Esophagus muscularis mucosa (tissue), 4 donors: Measurements from ENCODE around the gene RAI1. TPM values are rescaled to one million over a fixed set of nuclear protein-coding genes. Genes with fewer than 3 reads are reported as not detected.

ENCODE experiments used
- DNase-seq: peaks from one replicate; pipeline ENCODE4 v3.0.0-alpha.2; 2017; ENCODE audit errors: extremely low spot score
- H3K27ac ChIP-seq, 4 donors: fragments of 200-600 bp; sonication (generic); replicated peaks in 1 of 4; 1 replicate in 3 of 4; 2 replicates in 1 of 4; pipeline ENCODE4 v1.5.1; 2016 to 2019; ENCODE audit warnings: mild to moderate bottlenecking in 1 of 4
- H3K27me3 ChIP-seq, 4 donors: fragments of 200-600 bp; sonication (generic); one replicate each; pipeline versions ENCODE4 v1.5.1 to v1.6.0; 2016 to 2019
- H3K36me3 ChIP-seq, 4 donors: fragments of 200-600 bp; sonication (generic); one replicate each; pipeline ENCODE4 v1.5.1; 2016 to 2019
- H3K4me1 ChIP-seq, 4 donors: fragments of 200-600 bp; sonication (generic); one replicate each; pipeline ENCODE4 v1.5.1; 2016 to 2019
- H3K4me3 ChIP-seq, 4 donors: fragments of 200-600 bp; sonication (generic); 1 replicate in 2 of 4; 2 replicates in 2 of 4; pipeline ENCODE4 v1.5.1; 2016 to 2019; ENCODE audit warnings: mild to moderate bottlenecking in 4 of 4, moderate library complexity in 1 of 4
- H3K9me3 ChIP-seq, 4 donors: fragments of 200-600 bp; sonication (generic); 1 replicate in 3 of 4; 2 replicates in 1 of 4; pipeline ENCODE4 v1.5.1; 2016 to 2019
- CTCF ChIP-seq, 3 experiments: fragments of 200-600 bp in 2 of 3; fragments of 450-650 bp in 1 of 3; sonication (generic) in 2 of 3; IDR thresholded peaks; one replicate each; pipeline ENCODE4 v1.5.1; 2017 to 2019; ENCODE audit warnings: antibody characterized with exemption in 3 of 3, mild to moderate bottlenecking in 2 of 3, moderate library complexity in 1 of 3
- EP300 ChIP-seq: sonication (generic); formaldehyde crosslinking; IDR thresholded peaks from one replicate; pipeline ENCODE4 v1.6.1; 2017; ENCODE audit warnings: antibody characterized with exemption
- POLR2A ChIP-seq: fragments of 450-650 bp; IDR thresholded peaks from one replicate; pipeline ENCODE4 v1.6.1; 2017; ENCODE audit warnings: antibody characterized with exemption, moderate library complexity, mild to moderate bottlenecking, low read depth
- POLR2AphosphoS5 ChIP-seq, 2 donors: sonication (generic); formaldehyde crosslinking; IDR thresholded peaks; one replicate each; pipeline ENCODE4 v1.6.1; 2017; ENCODE audit warnings: antibody characterized with exemption in 2 of 2
- WGBS: methylation state at CpG from one replicate; pipeline ENCODE4 v1.1.5; 2018; 5-methylcytosine and 5-hydroxymethylcytosine counted together
- intact Hi-C: fragments of 100-400 bp; cut with DNase I; formaldehyde crosslinking; loops from one replicate; pipeline ENCODE4 v1.15.1; 2023
- total RNA-seq, 4 donors: library from RNA; depleted of rRNA; stranded (reverse); fragments of >200 nt; gene quantifications; one replicate each; pipeline versions ENCODE4 v1.1.0 to v1.2.1, GENCODE V29; 2016

The RAI1 gene
- total RNA-seq, 4 donors from 2014 or later: 18.7 to 41.3 (median 28.3) TPM

- Histone ChIP-seq H3K36me3 (peaks cover 27 to 66% (median 54%) of the 10 kb centered on the region in 4 donors), H3K27ac (peak overlapping the region in 3 of 4 donors; percentile 44 to 83 (median 59)), H3K27me3 (no peaks in the 10 kb centered on the region), H3K9me3 (no peaks in the 10 kb centered on the region), H3K4me3 (no peak overlapping the region), H3K4me1 (peaks cover 49 to 93% (median 75%) of the 10 kb centered on the region in 4 donors)
- intact Hi-C loops: loop anchor here (5.0 kb wide), 2 partner anchors 109 to 219 kb away; no protein-coding TSS in a partner anchor
- 95% methylated on average over 14 of the region's 25 CpGs for WGBS
- no peak for TF ChIP-seq POLR2AphosphoS5 (IDR thresholded peaks at IDR 0.05)
- TF ChIP-seq EP300: no peak
- no peak for TF ChIP-seq CTCF (IDR thresholded peaks at IDR 0.05)
- no peak for TF ChIP-seq POLR2A
- no peak for DNase-seq
Observed at GRCh38 chr17:17813055-17813724, 131.9 kb downstream of the RAI1 start.

GRCh38 chr17:17813725-17814095 is 132.5 kb downstream of the RAI1 start:
- no peak for TF ChIP-seq POLR2AphosphoS5 (IDR thresholded peaks at IDR 0.05)
- no peak for TF ChIP-seq POLR2A
- TF ChIP-seq EP300: no peak
- TF ChIP-seq CTCF (IDR thresholded peaks at IDR 0.05): no peak
- Histone ChIP-seq H3K4me3 (no peak overlapping the region), H3K27me3 (no peaks in the 10 kb centered on the region), H3K27ac (no peak overlapping the region), H3K9me3 (no peaks in the 10 kb centered on the region), H3K36me3 (peaks cover 27 to 71% (median 59%) of the 10 kb centered on the region in 4 donors), H3K4me1 (peaks cover 49 to 97% (median 79%) of the 10 kb centered on the region in 4 donors)
- intact Hi-C loops: loop anchor here (5.0 kb wide), 2 partner anchors 109 to 219 kb away; no protein-coding TSS in a partner anchor
- WGBS: 58% methylated on average over 2 of the region's 16 CpGs
- no peak for DNase-seq

- no peaks in the 10 kb centered on the region for H3K27me3 ChIP-seq
- WGBS: 74% methylated on average over 10 of the region's 20 CpGs
- peaks cover 50 to 97% (median 77%) of the 10 kb centered on the region in 4 donors for H3K4me1 ChIP-seq
- H3K27ac ChIP-seq: peak overlapping the region in 3 of 4 donors; percentile 45 to 49 (median 47)
- TF ChIP-seq EP300 (no peak), POLR2A (no peak), POLR2AphosphoS5 (IDR thresholded peaks at IDR 0.05) (no peak), CTCF (IDR thresholded peaks at IDR 0.05) (no peak)
- peaks cover 27 to 78% (median 66%) of the 10 kb centered on the region in 4 donors for H3K36me3 ChIP-seq
- H3K9me3 ChIP-seq: no peaks in the 10 kb centered on the region
- DNase-seq: no peak
- intact Hi-C loops: loop anchor here (5.0 kb wide), 2 partner anchors 108 to 218 kb away; no protein-coding TSS in a partner anchor
- H3K4me3 ChIP-seq: no peak overlapping the region
Observed at GRCh38 chr17:17814162-17815061, 133.2 kb downstream of the RAI1 start.

- no peak for TF ChIP-seq EP300
- TF ChIP-seq POLR2AphosphoS5 (IDR thresholded peaks at IDR 0.05): no peak
- no peak for TF ChIP-seq CTCF (IDR thresholded peaks at IDR 0.05)
- TF ChIP-seq POLR2A: no peak
- intact Hi-C loops: no loop called here
- no peak overlapping the region for H3K4me3 ChIP-seq
- peaks cover 53 to 97% (median 77%) of the 10 kb centered on the region in 4 donors for H3K4me1 ChIP-seq
- WGBS: no CpG with 5 or more reads among the region's 8 CpGs
- H3K9me3 ChIP-seq: no peaks in the 10 kb centered on the region
- H3K27me3 ChIP-seq: no peaks in the 10 kb centered on the region
- H3K36me3 ChIP-seq: peaks cover 27 to 81% (median 70%) of the 10 kb centered on the region in 4 donors
- no peak for DNase-seq
- H3K27ac ChIP-seq: peak overlapping the region in 3 of 4 donors; percentile 45 to 49 (median 47)
Observed at GRCh38 chr17:17815062-17815406, 133.8 kb downstream of the RAI1 start.
